GM12864 (cell line): ENCODE data around the gene LPGAT1.
"Not testable (repeated sequence)": the region's sequence is repeated elsewhere in the genome, so short reads cannot be mapped to it uniquely, and the experiment has no call there.

Experiments
- DNase-seq: peaks from one replicate; pipeline ENCODE4 v3.0.0-alpha.2; 2011; ENCODE audit warnings: low read depth
- H3K4me3 ChIP-seq: 2 replicates; pipeline ENCODE4 v1.5.1; 2011; ENCODE audit warnings: mild to moderate bottlenecking, low read depth, low read length, control low read depth
- TF ChIP-seq, protein P1 (sequence below): IDR thresholded peaks from 2 replicates; pipeline ENCODE4 v1.5.1; 2011; ENCODE audit warnings: low read depth, mild to moderate bottlenecking, moderate library complexity, low read length, control low read depth, inconsistent platforms; ENCODE audit errors: missing control alignments

Gene LPGAT1

GRCh38 chr1:211697356-211697755, 133.2 kb downstream of the LPGAT1 start:
- TF ChIP-seq, protein P1, sequence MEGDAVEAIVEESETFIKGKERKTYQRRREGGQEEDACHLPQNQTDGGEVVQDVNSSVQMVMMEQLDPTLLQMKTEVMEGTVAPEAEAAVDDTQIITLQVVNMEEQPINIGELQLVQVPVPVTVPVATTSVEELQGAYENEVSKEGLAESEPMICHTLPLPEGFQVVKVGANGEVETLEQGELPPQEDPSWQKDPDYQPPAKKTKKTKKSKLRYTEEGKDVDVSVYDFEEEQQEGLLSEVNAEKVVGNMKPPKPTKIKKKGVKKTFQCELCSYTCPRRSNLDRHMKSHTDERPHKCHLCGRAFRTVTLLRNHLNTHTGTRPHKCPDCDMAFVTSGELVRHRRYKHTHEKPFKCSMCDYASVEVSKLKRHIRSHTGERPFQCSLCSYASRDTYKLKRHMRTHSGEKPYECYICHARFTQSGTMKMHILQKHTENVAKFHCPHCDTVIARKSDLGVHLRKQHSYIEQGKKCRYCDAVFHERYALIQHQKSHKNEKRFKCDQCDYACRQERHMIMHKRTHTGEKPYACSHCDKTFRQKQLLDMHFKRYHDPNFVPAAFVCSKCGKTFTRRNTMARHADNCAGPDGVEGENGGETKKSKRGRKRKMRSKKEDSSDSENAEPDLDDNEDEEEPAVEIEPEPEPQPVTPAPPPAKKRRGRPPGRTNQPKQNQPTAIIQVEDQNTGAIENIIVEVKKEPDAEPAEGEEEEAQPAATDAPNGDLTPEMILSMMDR, result no peak
- DNase-seq, result peak; percentile 41
- H3K4me3 ChIP-seq, result no peak overlapping the region

DNA sequence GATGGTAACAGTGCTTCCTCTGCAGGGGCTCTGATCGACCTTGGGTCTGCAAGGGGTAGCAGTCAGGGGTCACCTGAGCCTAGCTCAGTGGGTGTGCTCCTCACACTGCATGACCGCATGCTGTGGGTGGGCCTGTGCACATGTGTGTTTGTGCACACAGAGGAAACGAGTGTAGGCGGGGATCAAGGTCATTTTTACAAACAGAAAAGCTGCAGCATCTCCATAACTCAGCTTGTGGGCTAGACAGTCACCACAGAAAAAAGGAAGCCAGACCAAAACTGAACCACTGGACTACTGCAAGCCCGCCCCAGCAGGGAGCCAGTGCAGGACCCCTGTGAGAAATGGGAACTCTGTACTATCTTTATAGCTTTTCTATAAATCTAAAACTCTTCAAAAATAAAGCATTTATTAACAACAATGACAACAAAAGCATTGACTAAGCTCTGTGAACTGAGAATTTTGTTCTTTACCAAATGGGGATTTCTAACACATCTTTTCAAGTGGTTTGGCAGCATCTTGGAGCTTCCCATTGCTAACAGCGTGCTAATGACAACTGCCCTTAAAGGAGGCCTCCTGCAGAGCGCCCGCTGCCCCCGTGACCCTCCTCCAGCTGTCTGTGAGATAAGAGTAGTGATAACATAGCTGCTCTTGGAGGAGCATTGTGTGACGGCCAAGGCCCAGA, 135.3 kb downstream of the LPGAT1 start:
- no peak overlapping the region for H3K4me3 ChIP-seq
- peak; percentile 76 for DNase-seq
- TF ChIP-seq, protein P1, result no peak

DNA sequence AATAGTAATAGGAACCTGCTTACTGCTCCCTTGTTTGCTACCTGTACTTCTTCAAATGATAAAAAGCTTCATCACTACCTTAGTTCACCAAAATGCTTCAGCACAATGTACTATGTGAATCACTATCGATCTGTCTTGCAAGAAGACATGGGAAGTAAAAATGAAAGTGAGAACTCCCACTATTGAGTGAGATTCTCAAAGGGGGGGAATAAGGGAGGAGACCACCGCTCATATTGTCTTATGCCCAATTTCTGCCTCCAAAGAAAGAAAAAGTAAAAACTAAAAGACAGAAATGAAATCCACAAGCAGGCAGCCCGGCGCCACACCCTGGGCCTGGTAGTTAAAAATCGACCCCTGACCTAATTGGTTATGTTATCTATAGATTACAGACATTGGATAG, 136.7 kb downstream of the LPGAT1 start:
- not testable (repeated sequence) for H3K4me3 ChIP-seq, DNase-seq
